Effector memory CD4-positive, alpha-beta T cell (primary cell): ENCODE results near the gene GK.
"Not testable (repeated sequence)": the region's sequence is repeated elsewhere in the genome, so short reads cannot be mapped to it uniquely, and the experiment has no call there.

ENCODE experiments used
- DNase-seq, 3 donors: peaks; one replicate each; pipeline ENCODE4 v3.0.0-alpha.2; 2020
- H3K27ac ChIP-seq: 2 replicates; pipeline ENCODE4 v1.7.0; 2013; ENCODE audit warnings: mild to moderate bottlenecking, low read length, moderate library complexity; ENCODE audit not compliant: insufficient read depth, poor library complexity, severe bottlenecking
- H3K27me3 ChIP-seq: replicated peaks from 2 replicates; pipeline ENCODE4 v1.7.0; 2013; ENCODE audit warnings: mild to moderate bottlenecking, low read length; ENCODE audit not compliant: insufficient read depth, control insufficient read depth, poor library complexity, severe bottlenecking
- H3K36me3 ChIP-seq: 2 replicates; pipeline ENCODE4 v1.7.0; 2013; ENCODE audit warnings: mild to moderate bottlenecking, low read length, moderate library complexity; ENCODE audit not compliant: control insufficient read depth, insufficient read depth
- H3K4me1 ChIP-seq: 2 replicates; pipeline ENCODE4 v1.7.0; 2013; ENCODE audit warnings: low read length, mild to moderate bottlenecking; ENCODE audit not compliant: control insufficient read depth, insufficient read depth, poor library complexity, severe bottlenecking
- H3K4me3 ChIP-seq: 2 replicates; pipeline ENCODE4 v1.7.0; 2013; ENCODE audit warnings: low read length, low read depth, mild to moderate bottlenecking; ENCODE audit not compliant: insufficient read depth, poor library complexity, severe bottlenecking
- H3K9me3 ChIP-seq: 2 replicates; pipeline ENCODE4 v1.7.0; 2013; ENCODE audit warnings: mild to moderate bottlenecking, low read length, moderate library complexity; ENCODE audit not compliant: control insufficient read depth

GK gene

DNA sequence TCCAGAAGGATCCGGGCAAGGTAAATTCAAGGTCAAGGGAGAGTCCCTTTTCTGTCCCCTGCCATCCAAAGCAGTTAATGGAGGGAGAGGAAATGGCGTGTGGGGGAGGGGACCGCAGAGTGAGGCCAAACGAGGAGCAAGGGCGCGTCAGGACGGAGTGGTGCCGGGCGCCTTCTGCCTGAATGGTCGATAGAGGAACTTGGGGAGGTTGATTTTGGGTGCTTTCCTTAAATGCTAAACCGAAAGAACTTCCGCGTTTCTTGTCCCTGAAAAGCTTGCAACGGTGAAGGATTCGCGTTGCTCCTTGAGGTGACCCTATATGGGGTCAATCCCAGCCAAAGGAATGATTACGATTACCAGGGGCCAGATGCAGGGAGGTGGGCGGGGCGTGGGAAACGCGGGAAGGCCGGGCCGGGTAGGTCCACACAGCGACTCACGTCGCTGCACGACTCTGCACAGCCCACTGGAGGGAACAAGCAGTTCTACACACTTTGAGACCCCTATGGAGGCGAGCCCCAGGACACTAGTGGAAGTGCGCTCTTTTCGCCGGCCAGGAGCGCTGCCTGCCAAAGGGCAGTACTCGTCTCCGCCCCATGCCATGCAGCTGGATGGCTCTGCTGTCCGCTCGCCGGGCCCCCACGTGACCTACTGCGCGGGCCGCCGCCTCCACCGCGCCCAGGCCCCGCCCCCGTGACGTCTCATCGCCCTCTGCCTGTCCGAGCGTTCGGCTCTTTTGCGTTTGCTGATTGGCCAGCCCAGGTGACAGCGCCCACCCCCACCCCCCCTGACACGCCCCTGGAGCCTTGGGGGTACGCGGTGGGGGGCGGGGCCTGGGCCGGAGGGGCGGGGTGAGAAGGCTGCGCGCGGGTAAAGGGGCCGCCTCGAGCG, 452 bp upstream of the GK start:
- Histone ChIP-seq H3K9me3 (no peaks in the 10 kb centered on the region), H3K4me3 (peak overlapping the region; percentile 78), H3K4me1 (peaks cover 4% of the 10 kb centered on the region), H3K27me3 (no peaks in the 10 kb centered on the region), H3K36me3 (no peaks in the 10 kb centered on the region), H3K27ac (peak overlapping the region; percentile 63)
- DNase-seq = peak; percentile 83 to 86 (median 85)

- H3K27ac ChIP-seq, DNase-seq, H3K27me3 ChIP-seq, H3K4me3 ChIP-seq, H3K4me1 ChIP-seq, H3K36me3 ChIP-seq, H3K9me3 ChIP-seq: not testable (repeated sequence)
These were observed 1.2 kb downstream of the GK start for GRCh38 chrX:30654386-30654785.

- H3K27ac ChIP-seq = no peak overlapping the region
These were observed 1.9 kb downstream of the GK start for GRCh38 chrX:30654989-30655607.

GRCh38 chrX:30655991-30656390, 2.8 kb downstream of the GK start:
- H3K4me1 ChIP-seq = peaks cover 4% of the 10 kb centered on the region
- no peaks in the 10 kb centered on the region for H3K27me3 ChIP-seq
- no peak overlapping the region for H3K4me3 ChIP-seq
- H3K27ac ChIP-seq = no peak overlapping the region
- DNase-seq = no peak
- H3K9me3 ChIP-seq = no peaks in the 10 kb centered on the region
- H3K36me3 ChIP-seq = no peaks in the 10 kb centered on the region

More at GRCh38 chrX:30654989-30655607, 1.9 kb downstream of the GK start:
- no peaks in the 10 kb centered on the region for H3K9me3 ChIP-seq
- H3K36me3 ChIP-seq = no peaks in the 10 kb centered on the region
- DNase-seq = no peak
- no peak overlapping the region for H3K4me3 ChIP-seq
- H3K4me1 ChIP-seq = peaks cover 4% of the 10 kb centered on the region
- H3K27me3 ChIP-seq = no peaks in the 10 kb centered on the region

GRCh38 chrX:30657196-30658161, 4.3 kb downstream of the GK start:
- Histone ChIP-seq H3K27ac (no peak overlapping the region), H3K36me3 (no peaks in the 10 kb centered on the region), H3K4me3 (no peak overlapping the region), H3K27me3 (no peaks in the 10 kb centered on the region), H3K4me1 (peaks cover under 1% of the 10 kb centered on the region), H3K9me3 (no peaks in the 10 kb centered on the region)
- DNase-seq = no peak

DNA sequence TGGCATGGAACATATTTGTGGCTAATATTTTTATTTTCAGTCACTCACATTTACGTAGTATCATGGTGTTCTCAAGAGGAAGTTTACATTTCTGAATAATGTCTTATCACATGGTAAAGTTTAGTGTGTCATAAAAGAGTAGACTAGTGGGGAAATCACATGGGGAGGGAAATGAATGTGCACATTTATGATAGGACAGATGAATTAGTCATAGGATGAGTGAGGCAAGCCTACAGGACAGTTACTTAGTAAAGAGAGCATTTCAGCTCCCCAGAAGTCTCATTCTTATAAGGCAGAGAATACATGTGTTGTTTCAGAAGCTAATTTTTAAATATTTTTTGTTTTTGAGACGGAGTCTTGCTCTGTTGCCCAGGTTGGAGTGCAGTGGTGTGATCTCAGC, 6.2 kb downstream of the GK start:
- H3K36me3 ChIP-seq = no peaks in the 10 kb centered on the region
- H3K9me3 ChIP-seq = no peaks in the 10 kb centered on the region
- no peak for DNase-seq
- no peaks in the 10 kb centered on the region for H3K27me3 ChIP-seq
- H3K27ac ChIP-seq = no peak overlapping the region
- H3K4me1 ChIP-seq = no peaks in the 10 kb centered on the region
- no peak overlapping the region for H3K4me3 ChIP-seq

DNA sequence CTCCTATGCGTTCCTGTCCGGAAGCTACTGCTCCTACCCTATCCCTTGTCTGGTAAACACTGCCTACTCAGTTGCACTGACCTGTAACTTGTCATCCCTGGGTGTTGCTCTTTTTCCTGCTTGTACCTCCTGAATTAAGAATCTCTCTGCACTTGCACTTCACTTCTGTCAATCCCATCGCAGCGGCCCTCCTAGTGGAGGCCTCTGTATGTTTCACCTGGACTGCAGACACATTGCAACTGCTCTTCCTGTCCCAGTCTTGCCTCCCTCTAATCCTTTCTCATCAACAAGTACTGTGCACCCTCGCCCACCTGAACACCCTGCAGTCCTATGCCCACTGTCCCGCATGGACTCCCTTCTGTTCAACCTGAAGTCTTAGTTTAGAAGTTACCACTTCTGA, 8.0 kb downstream of the GK start:
- no peak for DNase-seq
- no peaks in the 10 kb centered on the region for H3K27me3 ChIP-seq
- no peak overlapping the region for H3K4me3 ChIP-seq
- no peaks in the 10 kb centered on the region for H3K36me3 ChIP-seq
- H3K9me3 ChIP-seq = no peaks in the 10 kb centered on the region
- H3K27ac ChIP-seq = no peak overlapping the region
- no peaks in the 10 kb centered on the region for H3K4me1 ChIP-seq

DNA sequence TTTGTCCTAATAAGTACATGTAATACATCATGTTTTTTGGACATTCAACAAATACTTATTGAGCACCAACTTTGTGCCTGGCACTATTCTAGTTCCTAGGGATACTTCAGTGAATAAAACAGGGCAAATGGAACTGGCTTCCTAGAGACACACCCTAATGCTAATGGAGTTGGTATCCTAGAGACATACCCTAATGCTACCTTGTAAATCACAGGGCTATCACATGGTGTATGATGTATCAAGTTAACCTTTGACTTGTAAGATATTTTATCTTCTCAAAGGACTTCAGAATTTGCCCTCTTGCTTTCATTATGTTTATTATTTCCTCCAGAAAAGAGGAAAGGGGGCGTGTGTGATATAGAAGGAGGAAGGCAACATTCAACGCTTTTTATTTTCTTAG, 10.1 kb downstream of the GK start:
- Histone ChIP-seq H3K4me1 (no peaks in the 10 kb centered on the region), H3K4me3 (no peak overlapping the region), H3K36me3 (no peaks in the 10 kb centered on the region), H3K27ac (no peak overlapping the region), H3K27me3 (no peaks in the 10 kb centered on the region), H3K9me3 (no peaks in the 10 kb centered on the region)
- DNase-seq = no peak

DNA sequence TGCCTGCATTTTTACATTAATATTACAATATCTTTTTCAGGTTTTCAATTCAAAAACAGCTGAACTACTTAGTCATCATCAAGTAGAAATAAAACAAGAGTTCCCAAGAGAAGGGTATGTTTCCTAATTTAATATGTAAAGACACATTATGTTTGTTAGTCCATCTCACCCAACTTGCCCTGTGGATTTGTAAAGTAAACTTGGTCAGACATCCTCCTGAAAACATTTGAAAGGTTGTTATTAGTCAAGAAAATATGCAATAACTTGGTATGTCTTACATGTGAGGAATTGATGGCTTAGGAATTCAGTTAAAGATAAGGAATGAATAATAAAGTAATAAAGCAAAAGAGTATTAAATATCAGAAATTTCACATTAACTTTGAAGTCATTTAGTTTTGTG, 12.2 kb downstream of the GK start:
- Histone ChIP-seq H3K4me3 (no peak overlapping the region), H3K27ac (no peak overlapping the region), H3K36me3 (no peaks in the 10 kb centered on the region), H3K27me3 (no peaks in the 10 kb centered on the region), H3K9me3 (no peaks in the 10 kb centered on the region), H3K4me1 (no peaks in the 10 kb centered on the region)
- DNase-seq = no peak
